RKO (cell line): ENCODE measurements around the gene FAM83G.
"Not testable (repeated sequence)": the region's sequence is repeated elsewhere in the genome, so short reads cannot be mapped to it uniquely, and the experiment has no call there.

Experiments
- DNase-seq: peaks from one replicate; pipeline ENCODE4 v3.0.0-alpha.2; 2016; ENCODE audit warnings: low spot score

The FAM83G gene

GRCh38 chr17:19022747-19023146, 18.2 kb upstream of the FAM83G start:
- DNase-seq, result no peak

GRCh38 chr17:19022128-19022527, 17.6 kb upstream of the FAM83G start:
- DNase-seq, result no peak

GRCh38 chr17:19021622-19022083, 17.1 kb upstream of the FAM83G start:
- DNase-seq, result no peak

- not testable (repeated sequence) for DNase-seq
Measured at GRCh38 chr17:19021011-19021621, 16.6 kb upstream of the FAM83G start.

- no peak for DNase-seq
Measured at GRCh38 chr17:19020016-19020415, 15.5 kb upstream of the FAM83G start.

- DNase-seq, result no peak
Measured at GRCh38 chr17:19019041-19019941, 14.7 kb upstream of the FAM83G start.

GRCh38 chr17:19018600-19018950, 14.0 kb upstream of the FAM83G start:
- no peak for DNase-seq

- DNase-seq, result no peak
Measured at GRCh38 chr17:19017804-19018599, 13.4 kb upstream of the FAM83G start.

GRCh38 chr17:19017401-19017800, 12.8 kb upstream of the FAM83G start:
- DNase-seq, result no peak

GRCh38 chr17:19016881-19017280, 12.3 kb upstream of the FAM83G start:
- DNase-seq, result no peak

GRCh38 chr17:19016297-19016696, 11.7 kb upstream of the FAM83G start:
- no peak for DNase-seq

GRCh38 chr17:19015428-19015827, 10.9 kb upstream of the FAM83G start:
- DNase-seq, result no peak

- no peak for DNase-seq
Measured at GRCh38 chr17:19014628-19015215, 10.2 kb upstream of the FAM83G start.

- DNase-seq, result no peak
Measured at GRCh38 chr17:19013806-19014627, 9.5 kb upstream of the FAM83G start.

GRCh38 chr17:19013226-19013625, 8.7 kb upstream of the FAM83G start:
- DNase-seq, result no peak

GRCh38 chr17:19012171-19013080, 7.9 kb upstream of the FAM83G start:
- no peak for DNase-seq

- no peak for DNase-seq
Measured at GRCh38 chr17:19011581-19011980, 7.0 kb upstream of the FAM83G start.

GRCh38 chr17:19010729-19011505, 6.4 kb upstream of the FAM83G start:
- DNase-seq, result no peak

- DNase-seq, result no peak
Measured at GRCh38 chr17:19009970-19010369, 5.4 kb upstream of the FAM83G start.

GRCh38 chr17:19006698-19007097, 2.1 kb upstream of the FAM83G start:
- DNase-seq, result no peak
